Tibial artery (tissue), 4 donors: ENCODE data around the gene FBXO46.
A peak's percentile ranks its signal among the peaks of the same experiment; 100 is the strongest.

Source experiments
- DNase-seq, 2 donors: peaks; one replicate each; pipeline ENCODE4 v3.0.0-alpha.2; 2019
- H3K27ac ChIP-seq, 2 donors: fragments of 200-600 bp; sonication (generic) in 1 of 2; 1 replicate in 1 of 2; 2 replicates in 1 of 2; pipeline ENCODE4 v1.5.1; 2018 to 2019; ENCODE audit warnings: mild to moderate bottlenecking in 1 of 2
- H3K27me3 ChIP-seq, 2 donors: fragments of 200-600 bp; sonication (generic) in 1 of 2; one replicate each; pipeline versions ENCODE4 v1.5.1 to v1.6.0; 2016 to 2019
- H3K36me3 ChIP-seq, 3 donors: fragments of 200-600 bp; sonication (generic) in 2 of 3; one replicate each; pipeline ENCODE4 v1.5.1; 2016 to 2019; ENCODE audit warnings: mild to moderate bottlenecking in 2 of 3
- H3K4me1 ChIP-seq, 4 donors: fragments of 200-600 bp; sonication (generic) in 2 of 4; 1 replicate in 3 of 4; 2 replicates in 1 of 4; pipeline ENCODE4 v1.5.1; 2016 to 2019
- H3K4me3 ChIP-seq, 2 donors: fragments of 200-600 bp; sonication (generic) in 1 of 2; 1 replicate in 1 of 2; 2 replicates in 1 of 2; pipeline ENCODE4 v1.5.1; 2018 to 2019; ENCODE audit warnings: mild to moderate bottlenecking in 2 of 2
- H3K9me3 ChIP-seq, 3 donors: fragments of 200-600 bp; sonication (generic) in 1 of 3; one replicate each; pipeline ENCODE4 v1.5.1; 2016 to 2019
- intact Hi-C: fragments of 100-400 bp; cut with DNase I; formaldehyde crosslinking; loops from one replicate; pipeline ENCODE4 v1.15.0; 2023; ENCODE audit warnings: low total_unique reads
- TF ChIP-seq, protein P1 (sequence below), 2 experiments: fragments of 200-600 bp in 1 of 2; fragments of 450-650 bp in 1 of 2; IDR thresholded peaks; one replicate each; pipeline ENCODE4 v1.5.1; 2017 to 2019; ENCODE audit warnings: antibody characterized with exemption in 2 of 2, mild to moderate bottlenecking in 1 of 2, moderate library complexity in 1 of 2

FBXO46 gene

GRCh38 chr19:45765702-45766295 is 35.1 kb upstream of the FBXO46 start:
- intact Hi-C loops, result loop anchor here (10.0 kb wide), 1 partner anchor 51 kb away; no protein-coding TSS in a partner anchor
- Histone ChIP-seq H3K4me3 (peak overlapping the region in 1 of 2 donors; percentile 93), H3K27me3 (no peaks in the 10 kb centered on the region), H3K36me3 (peaks cover 0 to 15% (median 0%) of the 10 kb centered on the region in 3 donors), H3K27ac (peak overlapping the region; percentile 98 to 99), H3K9me3 (no peaks in the 10 kb centered on the region), H3K4me1 (peaks cover 0 to 43% (median 36%) of the 10 kb centered on the region in 4 donors)
- TF ChIP-seq, protein P1, sequence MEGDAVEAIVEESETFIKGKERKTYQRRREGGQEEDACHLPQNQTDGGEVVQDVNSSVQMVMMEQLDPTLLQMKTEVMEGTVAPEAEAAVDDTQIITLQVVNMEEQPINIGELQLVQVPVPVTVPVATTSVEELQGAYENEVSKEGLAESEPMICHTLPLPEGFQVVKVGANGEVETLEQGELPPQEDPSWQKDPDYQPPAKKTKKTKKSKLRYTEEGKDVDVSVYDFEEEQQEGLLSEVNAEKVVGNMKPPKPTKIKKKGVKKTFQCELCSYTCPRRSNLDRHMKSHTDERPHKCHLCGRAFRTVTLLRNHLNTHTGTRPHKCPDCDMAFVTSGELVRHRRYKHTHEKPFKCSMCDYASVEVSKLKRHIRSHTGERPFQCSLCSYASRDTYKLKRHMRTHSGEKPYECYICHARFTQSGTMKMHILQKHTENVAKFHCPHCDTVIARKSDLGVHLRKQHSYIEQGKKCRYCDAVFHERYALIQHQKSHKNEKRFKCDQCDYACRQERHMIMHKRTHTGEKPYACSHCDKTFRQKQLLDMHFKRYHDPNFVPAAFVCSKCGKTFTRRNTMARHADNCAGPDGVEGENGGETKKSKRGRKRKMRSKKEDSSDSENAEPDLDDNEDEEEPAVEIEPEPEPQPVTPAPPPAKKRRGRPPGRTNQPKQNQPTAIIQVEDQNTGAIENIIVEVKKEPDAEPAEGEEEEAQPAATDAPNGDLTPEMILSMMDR (IDR thresholded peaks at IDR 0.05), result no peak
- DNase-seq, result no peak

DNA sequence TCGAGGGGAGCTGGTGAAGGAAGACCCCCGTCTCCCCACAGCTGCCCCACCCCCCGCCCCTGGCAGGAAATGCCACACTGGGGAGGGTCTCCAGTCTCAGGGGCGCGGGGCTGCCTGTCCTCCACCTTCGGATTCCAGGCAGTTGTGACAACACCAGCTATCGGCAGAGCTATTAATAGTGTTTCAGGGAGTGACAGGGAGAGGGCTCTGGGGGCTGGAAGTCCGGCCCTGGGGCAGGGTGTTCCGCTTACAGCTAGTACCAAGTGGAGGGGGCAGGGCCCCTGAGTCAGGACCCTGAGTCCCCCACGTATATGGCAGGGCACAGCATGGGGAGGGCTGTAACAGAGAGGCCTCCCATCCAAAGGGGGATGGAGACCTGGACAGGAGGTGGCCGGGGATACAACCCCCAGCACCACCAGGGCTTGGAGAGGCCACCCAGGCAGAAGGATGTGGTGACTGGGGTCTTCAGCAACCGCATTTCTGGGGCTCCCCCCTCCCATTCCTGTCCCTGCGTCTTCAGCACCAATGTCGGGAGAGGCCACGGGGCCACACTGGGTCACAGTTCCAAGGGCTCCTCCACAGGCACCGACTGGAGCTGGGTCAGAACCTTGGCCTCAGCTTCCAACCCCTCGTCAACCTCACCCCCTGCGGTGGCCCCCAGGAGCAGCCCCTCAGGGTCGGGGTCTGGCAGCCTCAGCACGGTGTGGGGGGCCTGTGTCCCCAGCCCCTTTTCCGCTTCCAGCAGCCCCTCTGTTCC is 34.4 kb upstream of the FBXO46 start:
- H3K27me3 ChIP-seq, result no peaks in the 10 kb centered on the region
- peak in 1 of 2 donors; percentile 72 for DNase-seq
- H3K9me3 ChIP-seq, result no peaks in the 10 kb centered on the region
- peaks cover 0 to 42% (median 34%) of the 10 kb centered on the region in 4 donors for H3K4me1 ChIP-seq
- H3K4me3 ChIP-seq, result no peak overlapping the region
- H3K27ac ChIP-seq, result peak overlapping the region; percentile 98 to 99
- H3K36me3 ChIP-seq, result peaks cover 0 to 15% (median 0%) of the 10 kb centered on the region in 3 donors
- intact Hi-C loops, result loop anchor here (10.0 kb wide), 1 partner anchor 50 kb away; no protein-coding TSS in a partner anchor
- TF ChIP-seq, protein P1 (IDR thresholded peaks at IDR 0.05), result no peak

GRCh38 chr19:45764475-45764874 is 33.8 kb upstream of the FBXO46 start:
- intact Hi-C loops, result loop anchor here (10.0 kb wide), 1 partner anchor 50 kb away; no protein-coding TSS in a partner anchor
- H3K4me1 ChIP-seq, result peaks cover 0 to 39% (median 34%) of the 10 kb centered on the region in 4 donors
- H3K9me3 ChIP-seq, result no peaks in the 10 kb centered on the region
- H3K36me3 ChIP-seq, result peaks cover 0 to 15% (median 0%) of the 10 kb centered on the region in 3 donors
- H3K27ac ChIP-seq, result peak overlapping the region; percentile 98 to 99
- TF ChIP-seq, protein P1 (IDR thresholded peaks at IDR 0.05), result no peak
- H3K4me3 ChIP-seq, result peak overlapping the region in 1 of 2 donors; percentile 2
- no peak for DNase-seq
- H3K27me3 ChIP-seq, result no peaks in the 10 kb centered on the region

GRCh38 chr19:45763691-45764294 is 33.1 kb upstream of the FBXO46 start:
- Histone ChIP-seq H3K4me3 (peak overlapping the region in 1 of 2 donors; percentile 2), H3K27ac (peak overlapping the region; percentile 98 to 99), H3K4me1 (peaks cover 0 to 39% (median 34%) of the 10 kb centered on the region in 4 donors), H3K36me3 (peaks cover 0 to 15% (median 0%) of the 10 kb centered on the region in 3 donors), H3K27me3 (no peaks in the 10 kb centered on the region), H3K9me3 (no peaks in the 10 kb centered on the region)
- DNase-seq, result no peak
- intact Hi-C loops, result loop anchor here (10.0 kb wide), 1 partner anchor 49 kb away; no protein-coding TSS in a partner anchor
- TF ChIP-seq, protein P1 (IDR thresholded peaks at IDR 0.05), result no peak

DNA sequence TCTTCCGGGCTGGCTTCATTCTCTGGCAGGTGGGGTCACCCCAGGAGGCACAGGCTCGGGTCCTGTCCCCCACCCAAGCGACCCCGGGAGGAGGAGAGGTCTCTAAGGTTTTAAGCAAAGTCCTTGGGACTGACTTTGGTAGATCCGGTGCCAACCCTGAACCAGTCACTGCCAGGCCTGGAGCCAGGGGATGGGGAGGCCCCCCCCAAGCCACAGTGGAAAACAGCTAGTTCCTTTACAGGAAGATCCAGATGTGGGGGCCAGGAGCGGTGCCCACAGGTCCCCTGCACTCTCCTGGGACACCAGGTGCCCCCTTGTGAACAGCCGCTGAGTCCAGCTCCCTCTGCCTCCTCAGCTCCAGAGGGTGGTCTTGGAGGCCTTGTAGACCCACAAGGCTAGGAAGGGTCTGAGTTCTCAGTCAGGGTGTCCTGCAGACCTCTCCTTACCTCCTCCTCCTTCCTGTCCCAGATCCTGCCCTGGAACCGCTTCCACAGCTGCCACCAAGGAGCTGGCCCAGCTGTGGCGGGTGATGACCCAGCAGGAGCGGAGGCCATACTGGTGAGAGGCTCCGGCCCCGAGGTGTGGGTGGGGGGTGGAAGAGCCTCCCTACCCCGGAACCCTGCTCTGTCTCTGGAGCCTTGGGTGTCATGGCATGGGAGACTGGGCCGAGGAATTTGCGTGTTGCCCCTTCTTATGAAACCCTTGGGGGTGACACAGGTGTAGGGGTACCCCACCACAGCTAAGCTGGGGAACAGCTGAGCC is 32.4 kb upstream of the FBXO46 start:
- TF ChIP-seq, protein P1 (IDR thresholded peaks at IDR 0.05), result no peak
- peaks cover 0 to 39% (median 34%) of the 10 kb centered on the region in 4 donors for H3K4me1 ChIP-seq
- DNase-seq, result no peak
- H3K36me3 ChIP-seq, result peaks cover 0 to 15% (median 0%) of the 10 kb centered on the region in 3 donors
- H3K27me3 ChIP-seq, result no peaks in the 10 kb centered on the region
- H3K4me3 ChIP-seq, result no peak overlapping the region
- H3K27ac ChIP-seq, result no peak overlapping the region
- intact Hi-C loops, result loop anchor here (10.0 kb wide), 1 partner anchor 48 kb away; no protein-coding TSS in a partner anchor
- H3K9me3 ChIP-seq, result no peaks in the 10 kb centered on the region
